KOPT-K1 (cell line): ENCODE data around the gene PTPRE.

Source experiments
- H3K27ac ChIP-seq: fragments of 200-600 bp; sonication (generic); 2 replicates; pipeline ENCODE4 v1.5.1; 2016; ENCODE audit warnings: antibody characterized with exemption, mild to moderate bottlenecking, low read depth, low read length; ENCODE audit not compliant: poor library complexity, severe bottlenecking
- H3K36me3 ChIP-seq: fragments of 200-600 bp; sonication (generic); 2 replicates; pipeline ENCODE4 v1.5.1; 2017; ENCODE audit warnings: antibody characterized with exemption, mild to moderate bottlenecking, low read length, moderate library complexity; ENCODE audit not compliant: insufficient read depth
- H3K9me3 ChIP-seq: fragments of 200-600 bp; sonication (generic); 2 replicates; pipeline ENCODE4 v1.5.1; 2017; ENCODE audit warnings: antibody characterized with exemption, low read length, mild to moderate bottlenecking; ENCODE audit not compliant: insufficient read depth, poor library complexity, severe bottlenecking

PTPRE gene

DNA sequence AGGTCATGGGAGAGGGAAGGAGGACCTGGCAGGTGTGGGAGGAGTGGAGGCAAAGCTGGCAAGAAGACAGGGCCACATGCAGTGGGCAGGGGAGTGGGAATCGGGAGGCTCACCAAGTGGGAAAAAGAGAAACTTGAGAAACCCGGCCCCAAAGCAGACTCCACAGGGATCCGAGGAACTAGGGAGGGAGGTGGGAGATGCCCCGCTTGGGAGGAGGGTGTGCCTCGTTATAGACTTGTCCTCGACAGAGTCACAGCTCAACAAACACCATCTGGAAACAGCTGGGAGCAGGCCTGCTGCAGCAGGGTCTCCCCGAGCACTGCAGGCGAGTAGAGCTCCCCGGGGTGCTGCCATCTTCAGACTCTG lies 164.5 kb downstream of the PTPRE start:
- H3K27ac ChIP-seq = no peak overlapping the region
- H3K9me3 ChIP-seq = peaks cover 12% of the 10 kb centered on the region
- H3K36me3 ChIP-seq = peaks cover 89% of the 10 kb centered on the region

DNA sequence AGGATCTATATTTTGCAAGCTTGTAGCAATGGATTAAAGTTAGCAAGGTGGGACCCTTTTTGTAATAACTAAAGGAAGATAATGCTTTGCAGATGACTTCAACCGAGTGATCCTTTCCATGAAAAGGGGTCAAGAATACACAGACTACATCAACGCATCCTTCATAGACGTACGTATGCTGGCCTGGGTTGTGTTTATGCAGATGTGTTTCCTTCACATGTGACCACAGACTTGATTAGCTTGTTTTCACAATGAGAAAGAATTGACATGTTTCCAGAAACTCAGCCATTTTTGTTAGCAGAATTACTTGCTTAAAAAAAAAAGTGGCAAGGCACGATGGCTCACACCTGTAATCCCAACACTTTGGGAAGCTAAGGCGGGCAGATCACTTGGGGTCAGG lies 165.1 kb downstream of the PTPRE start:
- Histone ChIP-seq H3K9me3 (peaks cover 12% of the 10 kb centered on the region), H3K27ac (no peak overlapping the region), H3K36me3 (peaks cover 89% of the 10 kb centered on the region)

DNA sequence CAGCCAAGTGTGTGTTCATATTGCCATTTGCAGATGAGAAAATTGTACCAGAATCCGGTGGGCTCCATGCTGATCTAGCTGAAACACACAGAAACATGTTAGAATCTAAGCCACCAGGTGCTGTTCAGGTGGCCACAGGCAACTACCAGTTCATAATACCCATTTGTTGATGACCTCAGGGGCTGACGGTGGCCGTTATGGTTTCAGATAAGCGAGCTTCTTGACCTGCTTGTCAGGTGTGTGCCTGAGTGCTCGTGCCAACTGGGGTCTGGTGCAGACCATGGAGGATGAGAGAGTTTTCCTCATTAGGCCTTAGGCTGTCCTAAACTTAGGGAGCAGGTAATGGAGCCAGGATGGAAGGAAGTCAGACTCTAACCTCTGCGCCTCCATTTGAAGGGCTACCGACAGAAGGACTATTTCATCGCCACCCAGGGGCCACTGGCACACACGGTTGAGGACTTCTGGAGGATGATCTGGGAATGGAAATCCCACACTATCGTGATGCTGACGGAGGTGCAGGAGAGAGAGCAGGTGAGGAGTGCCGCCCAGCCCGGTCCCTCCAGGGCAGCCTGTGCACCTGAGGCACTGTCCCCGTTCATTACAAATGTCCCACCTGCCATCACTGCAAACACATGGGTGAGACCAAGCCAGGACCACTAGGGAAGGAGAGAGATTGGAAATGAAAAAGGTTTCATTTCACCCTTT lies 166.2 kb downstream of the PTPRE start:
- Histone ChIP-seq H3K36me3 (peaks cover 90% of the 10 kb centered on the region), H3K27ac (no peak overlapping the region), H3K9me3 (peaks cover 12% of the 10 kb centered on the region)

- Histone ChIP-seq H3K36me3 (peaks cover 89% of the 10 kb centered on the region), H3K9me3 (peaks cover 12% of the 10 kb centered on the region), H3K27ac (no peak overlapping the region)
Measured at GRCh38 chr10:128073890-128074289, 167.0 kb downstream of the PTPRE start.

DNA sequence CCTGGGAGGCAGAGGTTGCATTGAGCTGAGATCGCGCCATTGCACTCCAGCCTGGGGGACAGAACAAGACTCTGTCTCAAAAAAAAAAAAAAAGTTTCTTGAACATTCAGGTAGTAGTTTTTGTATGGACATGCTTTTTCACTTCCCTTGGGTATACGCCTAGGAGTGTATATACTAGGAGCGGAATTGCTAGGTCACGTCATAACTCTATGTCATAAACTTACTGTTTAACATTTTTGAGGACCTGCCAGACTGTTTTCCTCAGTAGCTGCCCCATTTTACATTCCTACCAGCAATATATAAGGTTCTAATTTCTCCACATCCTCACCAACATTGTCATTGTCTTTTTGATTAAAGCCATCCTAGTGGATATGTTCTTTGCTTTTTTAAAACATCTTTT lies 167.7 kb downstream of the PTPRE start:
- H3K27ac ChIP-seq = no peak overlapping the region
- peaks cover 94% of the 10 kb centered on the region for H3K36me3 ChIP-seq
- peaks cover 12% of the 10 kb centered on the region for H3K9me3 ChIP-seq

DNA sequence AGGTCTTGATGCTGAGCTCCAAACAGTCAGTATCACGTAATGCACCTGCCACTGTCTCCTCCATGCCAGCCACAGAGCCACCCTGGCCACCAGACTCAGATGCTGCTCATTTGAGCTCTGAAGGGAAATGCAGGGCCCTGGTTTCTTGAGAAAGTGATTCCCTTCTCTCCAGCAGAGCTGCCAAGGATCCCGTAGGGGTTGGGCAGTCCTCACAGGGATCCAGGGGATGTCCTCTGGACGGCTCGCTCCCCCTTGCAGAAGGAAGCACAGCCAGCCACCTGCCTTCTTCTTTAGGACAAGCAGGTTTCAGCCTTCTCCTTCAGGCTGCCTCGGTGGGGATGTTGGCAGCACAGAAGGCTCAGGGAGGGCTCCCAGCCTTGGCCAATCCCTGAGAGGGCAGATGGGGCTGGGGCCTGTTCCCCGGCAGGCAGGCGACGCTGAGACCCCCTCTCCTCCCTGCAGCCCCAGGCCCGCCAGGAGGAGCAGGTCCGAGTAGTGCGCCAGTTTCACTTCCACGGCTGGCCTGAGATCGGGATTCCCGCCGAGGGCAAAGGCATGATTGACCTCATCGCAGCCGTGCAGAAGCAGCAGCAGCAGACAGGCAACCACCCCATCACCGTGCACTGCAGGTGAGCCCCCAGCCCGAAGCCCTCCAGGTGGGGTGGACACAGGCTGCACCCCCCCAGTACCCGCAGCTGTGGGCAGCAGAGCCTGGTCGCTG lies 170.4 kb downstream of the PTPRE start:
- Histone ChIP-seq H3K27ac (no peak overlapping the region), H3K36me3 (peaks cover 69% of the 10 kb centered on the region), H3K9me3 (peaks cover 12% of the 10 kb centered on the region)

- H3K36me3 ChIP-seq = peaks cover 61% of the 10 kb centered on the region
- no peak overlapping the region for H3K27ac ChIP-seq
Measured at GRCh38 chr10:128078136-128078969, 171.4 kb downstream of the PTPRE start.

DNA sequence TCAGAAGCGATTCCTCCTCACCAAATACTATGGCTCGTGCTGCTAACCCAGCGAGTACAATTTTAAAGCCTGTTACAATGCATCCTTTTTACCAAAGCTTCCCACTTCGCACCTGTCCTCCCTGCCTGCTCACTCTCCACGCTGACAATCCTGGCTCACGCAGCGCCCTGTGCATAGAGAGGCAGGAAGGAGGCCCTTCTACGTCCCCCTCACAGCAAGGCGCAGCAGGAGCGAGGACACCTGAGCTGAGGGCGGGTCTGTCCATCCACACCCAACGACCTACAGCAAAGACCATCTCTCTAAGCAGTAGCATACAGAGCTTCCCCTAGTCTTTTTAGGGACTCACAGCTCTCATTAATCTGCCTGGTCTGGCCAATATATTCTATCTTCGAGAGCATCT lies 173.3 kb downstream of the PTPRE start:
- Histone ChIP-seq H3K9me3 (no peaks in the 10 kb centered on the region), H3K36me3 (peaks cover 42% of the 10 kb centered on the region), H3K27ac (no peak overlapping the region)

More at GRCh38 chr10:128078136-128078969, 171.4 kb downstream of the PTPRE start:
- peaks cover 12% of the 10 kb centered on the region for H3K9me3 ChIP-seq

DNA sequence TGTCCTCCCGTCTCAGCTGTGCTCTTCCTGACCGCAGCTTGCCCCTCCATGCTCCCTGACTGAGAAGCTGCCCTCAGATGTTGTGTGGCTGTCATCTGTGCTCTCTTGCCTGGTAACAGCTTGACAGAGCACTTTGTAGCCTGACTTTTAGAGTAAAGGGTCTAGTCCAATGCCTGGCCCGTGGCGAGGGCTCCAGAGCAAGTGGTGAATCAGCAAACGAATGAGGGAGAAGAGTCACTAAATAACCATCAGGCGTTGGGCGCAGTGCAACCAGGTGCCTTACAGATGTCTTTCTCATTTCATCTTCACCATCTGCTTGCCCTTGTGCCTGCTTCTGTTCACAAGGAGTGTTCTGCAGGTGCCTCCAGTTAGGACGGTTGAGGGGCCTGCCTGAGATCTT lies 173.7 kb downstream of the PTPRE start:
- Histone ChIP-seq H3K36me3 (peaks cover 40% of the 10 kb centered on the region; the same call in 1 of the 2 replicates), H3K9me3 (no peaks in the 10 kb centered on the region), H3K27ac (no peak overlapping the region)

DNA sequence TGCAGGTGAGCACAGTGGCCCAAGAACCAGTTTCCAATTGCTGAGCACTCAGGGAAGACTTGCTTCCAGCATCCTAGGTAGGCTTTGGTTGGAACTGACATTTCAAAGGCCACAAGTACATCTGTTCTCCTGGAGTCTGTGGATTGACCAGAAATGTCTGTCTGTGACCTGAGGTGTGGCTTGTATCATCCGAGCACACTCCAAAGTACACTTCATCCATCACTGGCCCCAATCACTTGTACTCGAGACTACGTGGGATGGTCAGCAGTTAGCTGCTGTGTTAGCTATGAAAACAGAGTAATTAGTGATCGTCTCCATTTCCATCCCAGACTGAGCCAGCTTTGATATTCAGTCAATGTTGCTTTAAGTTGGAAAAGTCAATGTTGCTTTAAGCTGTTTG lies 174.3 kb downstream of the PTPRE start:
- H3K9me3 ChIP-seq = no peaks in the 10 kb centered on the region
- peaks cover 34% of the 10 kb centered on the region; the same call in 1 of the 2 replicates for H3K36me3 ChIP-seq

GRCh38 chr10:128081720-128082119 lies 174.8 kb downstream of the PTPRE start:
- Histone ChIP-seq H3K9me3 (no peaks in the 10 kb centered on the region), H3K36me3 (peaks cover 29% of the 10 kb centered on the region; the same call in 1 of the 2 replicates), H3K27ac (no peak overlapping the region)

More for the DNA sequence above, 174.3 kb downstream of the PTPRE start:
- H3K27ac ChIP-seq = no peak overlapping the region

DNA sequence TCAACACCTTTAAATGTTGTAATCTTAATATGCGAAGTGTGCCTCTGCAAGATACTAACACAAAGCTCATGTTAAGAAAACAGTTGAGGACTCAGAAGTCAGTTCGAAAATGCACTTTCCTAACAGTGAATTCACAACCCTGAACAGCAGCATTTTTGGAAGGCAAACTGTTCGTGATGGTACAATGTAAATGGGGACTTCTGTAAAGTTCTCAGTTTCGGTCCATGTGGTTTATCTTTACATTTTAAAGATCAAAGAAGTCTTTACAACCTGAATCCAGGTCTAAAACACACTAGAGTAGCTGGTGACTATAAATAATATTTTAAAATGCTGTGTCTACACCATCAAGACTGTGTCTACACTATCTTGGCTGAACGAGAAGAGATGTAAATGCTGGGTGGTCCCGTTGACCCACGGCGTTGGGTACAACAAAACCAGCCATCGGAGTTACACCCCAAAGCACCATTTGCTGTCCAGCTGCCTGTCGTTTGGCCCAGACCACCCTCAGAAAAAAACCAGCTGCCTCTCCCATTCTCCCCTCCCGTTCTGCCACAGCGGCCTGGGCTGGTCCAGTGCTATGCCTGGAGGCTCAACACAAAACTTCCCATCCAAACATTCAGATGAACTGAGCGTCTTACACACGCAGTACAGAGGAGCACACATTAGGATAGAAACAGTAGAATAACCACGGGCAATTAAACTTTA lies 176.4 kb downstream of the PTPRE start:
- H3K36me3 ChIP-seq = peaks cover 13% of the 10 kb centered on the region; the same call in 1 of the 2 replicates
- no peak overlapping the region for H3K27ac ChIP-seq
- no peaks in the 10 kb centered on the region for H3K9me3 ChIP-seq

- Histone ChIP-seq H3K9me3 (no peaks in the 10 kb centered on the region), H3K27ac (no peak overlapping the region)
Measured at GRCh38 chr10:128084364-128084763, 177.5 kb downstream of the PTPRE start.

DNA sequence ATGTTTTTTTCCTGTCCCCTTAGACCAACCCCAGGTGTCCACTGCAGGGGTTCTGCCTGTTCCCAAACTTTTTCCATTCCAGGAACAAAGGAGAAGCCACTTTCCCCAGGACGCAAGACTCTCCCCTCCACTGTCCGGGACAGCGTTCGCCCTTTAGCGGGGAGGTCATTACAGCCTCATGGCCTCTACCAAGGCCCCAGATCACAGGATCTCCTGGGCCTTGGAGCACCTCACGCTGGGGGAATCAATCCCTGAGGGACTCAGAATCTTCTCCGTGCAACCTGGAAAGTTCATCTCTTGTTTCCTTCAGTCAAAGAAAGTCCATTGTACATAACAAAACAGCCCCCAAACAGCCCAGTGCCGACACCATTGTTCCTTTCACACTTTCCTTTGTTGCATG lies 178.1 kb downstream of the PTPRE start:
- Histone ChIP-seq H3K9me3 (no peaks in the 10 kb centered on the region), H3K27ac (no peak overlapping the region), H3K36me3 (no peaks in the 10 kb centered on the region; the same call in 1 of the 2 replicates)

More at GRCh38 chr10:128084364-128084763, 177.5 kb downstream of the PTPRE start:
- H3K36me3 ChIP-seq = peaks cover 5% of the 10 kb centered on the region; the same call in 1 of the 2 replicates
